Neural crest cell (in vitro differentiated cells): ENCODE results near the gene ITSN2. TPM values are rescaled to one million over a fixed set of nuclear protein-coding genes. Genes with fewer than 3 reads are reported as not detected.
"Not testable (repeated sequence)": the region's sequence is repeated elsewhere in the genome, so short reads cannot be mapped to it uniquely, and the experiment has no call there.

ENCODE experiments used
- DNase-seq: peaks from one replicate; pipeline ENCODE4 v3.0.0; 2021; ENCODE audit warnings: low read depth, mixed read lengths, low spot score
- H3K27ac Mint-ChIP-seq: one replicate; pipeline ENCODE4 v1.8.0; 2021; ENCODE audit warnings: mild to moderate bottlenecking, mixed read lengths; ENCODE audit not compliant: unreplicated experiment
- H3K27me3 Mint-ChIP-seq: 2 replicates; pipeline ENCODE4 v1.8.0; 2021; ENCODE audit warnings: low read depth, mild to moderate bottlenecking, mixed read lengths
- H3K36me3 Mint-ChIP-seq: 2 replicates; pipeline ENCODE4 v1.8.0; 2021; ENCODE audit warnings: low read depth, mild to moderate bottlenecking, mixed read lengths
- H3K4me1 Mint-ChIP-seq: 2 replicates; pipeline ENCODE4 v1.8.0; 2021; ENCODE audit warnings: mixed read lengths
- H3K4me3 Mint-ChIP-seq: one replicate; pipeline ENCODE4 v1.8.0; 2021; ENCODE audit warnings: mild to moderate bottlenecking, mixed read lengths
- H3K9me3 Mint-ChIP-seq: 2 replicates; pipeline ENCODE4 v1.8.0; 2021; ENCODE audit warnings: mixed read lengths
- long read RNA-seq: library from polyadenylated mRNA; unstranded; transcript quantifications from one replicate; pipeline ENCODE4 v2.0.0, GENCODE V29; 2020
- total RNA-seq: library from RNA; stranded (reverse); gene quantifications from 2 replicates; pipeline ENCODE4 v1.2.1, GENCODE V29; 2021
- TF ChIP-seq, protein P1 (sequence below): fragments of 200-600 bp; sonication (generic); conservative IDR thresholded peaks from 2 replicates; pipeline ENCODE4 v1.5.0; 2021; ENCODE audit warnings: antibody characterized with exemption, mild to moderate bottlenecking

The ITSN2 gene
- total RNA-seq = 13.6 and 13.7 TPM in 2 replicates
- long read RNA-seq, partial matches to known transcripts = 8 of 9 reads
- long read RNA-seq, other reads (novel, unspliced or antisense) = 1 of 9 reads

GRCh38 chr2:24360050-24360962, at the start of gene ITSN2:
Gene ITSN2, minus strand, starts transcription at chr2:24360536. Its CDS starts 32,454 bp downstream, at chr2:24328082.
- peaks cover 13% of the 10 kb centered on the region for H3K4me1 Mint-ChIP-seq
- TF ChIP-seq, protein P1, sequence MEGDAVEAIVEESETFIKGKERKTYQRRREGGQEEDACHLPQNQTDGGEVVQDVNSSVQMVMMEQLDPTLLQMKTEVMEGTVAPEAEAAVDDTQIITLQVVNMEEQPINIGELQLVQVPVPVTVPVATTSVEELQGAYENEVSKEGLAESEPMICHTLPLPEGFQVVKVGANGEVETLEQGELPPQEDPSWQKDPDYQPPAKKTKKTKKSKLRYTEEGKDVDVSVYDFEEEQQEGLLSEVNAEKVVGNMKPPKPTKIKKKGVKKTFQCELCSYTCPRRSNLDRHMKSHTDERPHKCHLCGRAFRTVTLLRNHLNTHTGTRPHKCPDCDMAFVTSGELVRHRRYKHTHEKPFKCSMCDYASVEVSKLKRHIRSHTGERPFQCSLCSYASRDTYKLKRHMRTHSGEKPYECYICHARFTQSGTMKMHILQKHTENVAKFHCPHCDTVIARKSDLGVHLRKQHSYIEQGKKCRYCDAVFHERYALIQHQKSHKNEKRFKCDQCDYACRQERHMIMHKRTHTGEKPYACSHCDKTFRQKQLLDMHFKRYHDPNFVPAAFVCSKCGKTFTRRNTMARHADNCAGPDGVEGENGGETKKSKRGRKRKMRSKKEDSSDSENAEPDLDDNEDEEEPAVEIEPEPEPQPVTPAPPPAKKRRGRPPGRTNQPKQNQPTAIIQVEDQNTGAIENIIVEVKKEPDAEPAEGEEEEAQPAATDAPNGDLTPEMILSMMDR = no peak
- peaks cover 21% of the 10 kb centered on the region for H3K27me3 Mint-ChIP-seq
- H3K4me3 Mint-ChIP-seq = peak within 1 kb of the TSS; percentile 90
- DNase-seq = peak; percentile 69
- H3K9me3 Mint-ChIP-seq = no peaks in the 10 kb centered on the region
- peak within 1 kb of the TSS; percentile 44 for H3K27ac Mint-ChIP-seq
- H3K36me3 Mint-ChIP-seq = peaks cover 3% of the 10 kb centered on the region

DNA sequence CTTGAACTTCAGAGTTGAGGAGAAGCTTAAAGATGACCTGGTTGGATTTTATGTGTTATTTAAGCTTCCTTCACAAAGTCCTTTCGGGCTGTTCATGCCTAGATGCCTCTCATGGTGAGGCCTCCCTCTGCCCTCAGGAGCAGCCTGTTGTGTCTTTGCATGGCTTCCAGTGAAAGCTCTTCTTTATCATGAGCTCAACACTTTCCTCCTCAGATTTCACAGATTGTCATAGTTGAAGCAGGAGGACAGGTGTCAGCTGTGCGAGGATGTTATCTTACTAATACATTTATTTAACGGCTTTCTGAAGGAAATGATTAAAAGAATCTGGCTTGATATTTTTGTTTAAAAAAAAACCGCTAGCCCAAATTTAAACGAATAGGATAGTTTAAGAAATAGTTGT, 48.8 kb upstream of the ITSN2 start:
- DNase-seq = no peak
- Mint-ChIP-seq H3K9me3 (no peaks in the 10 kb centered on the region), H3K36me3 (no peaks in the 10 kb centered on the region), H3K27ac (no peak overlapping the region), H3K4me1 (peaks cover 35% of the 10 kb centered on the region), H3K27me3 (peaks cover 3% of the 10 kb centered on the region), H3K4me3 (no peak overlapping the region)
- TF ChIP-seq, protein P1 = no peak

DNA sequence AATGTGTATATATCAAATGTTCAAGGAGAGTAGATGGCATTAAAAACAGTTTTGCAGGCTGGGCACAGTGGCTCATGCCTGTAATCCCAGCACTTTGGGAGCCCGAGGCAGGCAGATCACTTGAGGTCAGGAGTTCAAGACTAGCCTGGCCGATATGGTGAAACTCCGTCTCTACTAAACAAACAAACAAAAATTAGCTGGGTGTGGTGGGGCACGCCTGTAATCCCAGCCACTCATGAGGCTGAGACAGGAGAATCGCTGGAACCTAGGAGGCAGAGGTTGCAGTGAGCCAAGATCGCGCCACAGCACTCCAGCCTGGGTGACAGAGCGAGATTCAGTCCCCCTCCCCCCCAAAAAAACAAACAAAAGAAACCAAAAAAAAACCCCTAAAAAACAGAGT, 48.4 kb upstream of the ITSN2 start:
- not testable (repeated sequence) for H3K27ac Mint-ChIP-seq, DNase-seq, H3K36me3 Mint-ChIP-seq, H3K27me3 Mint-ChIP-seq, H3K9me3 Mint-ChIP-seq, H3K4me3 Mint-ChIP-seq
- H3K4me1 Mint-ChIP-seq = peaks cover 37% of the 10 kb centered on the region

GRCh38 chr2:24404491-24404921, 44.2 kb upstream of the ITSN2 start:
- no peak for DNase-seq
- Mint-ChIP-seq H3K4me1 (peaks cover 20% of the 10 kb centered on the region), H3K4me3 (no peak overlapping the region), H3K27me3 (peaks cover 3% of the 10 kb centered on the region), H3K9me3 (no peaks in the 10 kb centered on the region), H3K27ac (no peak overlapping the region), H3K36me3 (no peaks in the 10 kb centered on the region)
- TF ChIP-seq, protein P1 = no peak

DNA sequence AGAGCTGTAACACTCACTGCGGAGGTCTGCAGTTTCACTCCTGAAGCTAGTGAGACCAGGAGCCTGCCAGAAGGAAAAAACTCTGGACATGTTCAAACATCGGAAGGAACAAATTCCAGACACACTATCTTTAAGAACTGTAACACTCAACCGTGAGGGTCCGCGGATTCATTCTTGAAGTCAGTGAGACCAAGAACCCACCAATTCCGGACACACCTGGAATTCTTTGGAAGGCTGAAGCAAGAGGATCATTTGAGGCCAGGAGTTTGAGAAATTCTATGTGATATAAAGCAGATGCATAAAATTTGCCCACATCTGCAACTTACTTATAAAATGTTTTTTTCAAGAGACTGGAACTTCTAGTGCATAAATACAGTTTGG, 43.5 kb upstream of the ITSN2 start:
- Mint-ChIP-seq H3K4me1 (peaks cover 21% of the 10 kb centered on the region), H3K9me3 (no peaks in the 10 kb centered on the region), H3K4me3 (no peak overlapping the region), H3K27ac (no peak overlapping the region), H3K27me3 (peaks cover 3% of the 10 kb centered on the region), H3K36me3 (no peaks in the 10 kb centered on the region)
- no peak for DNase-seq
- TF ChIP-seq, protein P1 = no peak
